8988T (cell line): Measurements from ENCODE around the gene DNAH17.

Experiments
- DNase-seq: peaks from one replicate; pipeline ENCODE4 v3.0.0; 2011

DNAH17 gene, protein sequence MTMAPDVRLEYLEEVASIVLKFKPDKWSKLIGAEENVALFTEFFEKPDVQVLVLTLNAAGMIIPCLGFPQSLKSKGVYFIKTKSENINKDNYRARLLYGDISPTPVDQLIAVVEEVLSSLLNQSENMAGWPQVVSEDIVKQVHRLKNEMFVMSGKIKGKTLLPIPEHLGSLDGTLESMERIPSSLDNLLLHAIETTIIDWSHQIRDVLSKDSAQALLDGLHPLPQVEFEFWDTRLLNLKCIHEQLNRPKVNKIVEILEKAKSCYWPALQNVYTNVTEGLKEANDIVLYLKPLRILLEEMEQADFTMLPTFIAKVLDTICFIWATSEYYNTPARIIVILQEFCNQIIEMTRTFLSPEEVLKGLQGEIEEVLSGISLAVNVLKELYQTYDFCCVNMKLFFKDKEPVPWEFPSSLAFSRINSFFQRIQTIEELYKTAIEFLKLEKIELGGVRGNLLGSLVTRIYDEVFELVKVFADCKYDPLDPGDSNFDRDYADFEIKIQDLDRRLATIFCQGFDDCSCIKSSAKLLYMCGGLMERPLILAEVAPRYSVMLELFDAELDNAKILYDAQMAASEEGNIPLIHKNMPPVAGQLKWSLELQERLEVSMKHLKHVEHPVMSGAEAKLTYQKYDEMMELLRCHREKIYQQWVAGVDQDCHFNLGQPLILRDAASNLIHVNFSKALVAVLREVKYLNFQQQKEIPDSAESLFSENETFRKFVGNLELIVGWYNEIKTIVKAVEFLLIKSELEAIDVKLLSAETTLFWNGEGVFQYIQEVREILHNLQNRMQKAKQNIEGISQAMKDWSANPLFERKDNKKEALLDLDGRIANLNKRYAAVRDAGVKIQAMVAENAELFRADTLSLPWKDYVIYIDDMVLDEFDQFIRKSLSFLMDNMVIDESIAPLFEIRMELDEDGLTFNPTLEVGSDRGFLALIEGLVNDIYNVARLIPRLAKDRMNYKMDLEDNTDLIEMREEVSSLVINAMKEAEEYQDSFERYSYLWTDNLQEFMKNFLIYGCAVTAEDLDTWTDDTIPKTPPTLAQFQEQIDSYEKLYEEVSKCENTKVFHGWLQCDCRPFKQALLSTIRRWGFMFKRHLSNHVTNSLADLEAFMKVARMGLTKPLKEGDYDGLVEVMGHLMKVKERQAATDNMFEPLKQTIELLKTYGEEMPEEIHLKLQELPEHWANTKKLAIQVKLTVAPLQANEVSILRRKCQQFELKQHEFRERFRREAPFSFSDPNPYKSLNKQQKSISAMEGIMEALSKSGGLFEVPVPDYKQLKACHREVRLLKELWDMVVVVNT (N-terminal part only)

DNA sequence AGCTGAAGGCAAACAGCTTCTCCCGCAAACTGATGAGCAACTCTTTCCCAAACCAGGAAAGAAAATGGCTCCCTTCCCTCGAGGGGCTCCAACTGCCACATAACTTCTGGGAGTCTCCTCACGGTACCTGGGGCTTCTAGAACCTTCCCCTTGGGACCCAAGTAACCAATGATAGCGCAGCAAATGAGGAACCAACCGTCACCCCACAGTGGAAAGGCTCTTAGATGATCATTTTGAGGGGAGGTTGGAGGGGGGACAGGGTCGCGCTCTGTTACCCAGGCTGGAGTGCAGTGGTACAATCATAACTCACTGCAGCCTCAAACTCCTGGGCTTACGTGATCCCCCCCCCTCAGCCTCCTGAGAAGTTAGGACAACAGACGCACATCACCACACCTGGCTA, at the start of gene DNAH17:
DNAH17 (minus strand) TSS at position 101 of the 400 bp plus-strand sequence. CDS start 2,339 bp downstream, outside the sequence.
- no peak for DNase-seq

DNA sequence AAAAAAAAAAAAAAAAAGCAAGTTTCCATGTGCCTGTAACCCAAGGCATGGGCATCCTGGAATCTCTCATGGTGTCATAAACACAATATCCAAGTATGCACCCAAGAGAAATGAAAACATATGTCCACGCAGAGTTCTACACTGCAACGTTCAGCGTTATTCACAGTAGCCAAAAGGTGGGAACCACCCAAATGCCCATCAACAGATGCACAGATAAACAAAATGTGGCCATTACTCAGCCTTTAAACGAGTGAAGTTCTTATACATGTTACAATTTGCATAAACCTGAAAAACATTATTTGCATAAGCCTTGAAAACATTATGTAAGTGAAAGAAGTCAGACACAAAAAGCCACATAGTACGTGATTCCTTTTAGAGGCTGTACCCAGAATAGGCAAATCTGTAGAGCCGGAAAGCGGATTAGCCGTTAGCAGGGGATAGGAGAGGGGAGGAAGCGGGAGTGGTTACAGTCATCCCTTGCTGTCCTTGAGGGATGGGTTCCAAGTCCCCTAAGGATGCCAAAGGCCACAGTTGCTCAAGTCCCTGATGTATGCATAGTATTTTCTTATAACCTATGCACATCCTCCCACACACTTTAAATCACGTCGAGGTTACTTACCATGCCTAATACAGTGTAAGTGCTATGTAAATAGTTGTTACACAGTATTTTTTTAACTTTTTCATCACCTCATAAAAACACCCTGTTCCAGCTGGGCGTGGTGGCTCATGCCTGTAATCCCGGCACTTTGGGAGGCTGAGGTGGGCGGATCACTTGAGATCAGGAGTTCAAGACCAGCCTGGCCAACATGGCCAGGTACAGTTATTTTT, 47.3 kb upstream of the DNAH17 start:
- no peak for DNase-seq

DNA sequence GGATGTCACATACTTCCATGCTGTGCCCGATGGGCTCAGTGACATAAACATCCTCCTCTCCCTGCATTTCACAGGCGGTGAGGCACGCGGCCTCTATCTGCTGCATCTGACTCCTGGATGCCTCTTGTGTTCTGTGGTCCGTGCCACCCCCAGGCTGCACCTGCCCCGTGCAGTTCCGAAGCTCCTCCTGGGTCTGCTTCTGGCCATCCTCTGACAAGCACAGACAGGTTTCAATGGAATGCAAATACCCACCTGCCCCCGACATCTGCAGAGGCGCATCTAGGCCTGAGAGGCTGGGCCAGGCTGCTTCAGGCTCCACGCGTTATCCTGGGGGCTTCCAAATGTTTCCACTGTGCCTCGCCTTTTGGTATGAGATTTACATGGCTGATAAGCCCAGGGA, 46.3 kb upstream of the DNAH17 start:
- no peak for DNase-seq

DNA sequence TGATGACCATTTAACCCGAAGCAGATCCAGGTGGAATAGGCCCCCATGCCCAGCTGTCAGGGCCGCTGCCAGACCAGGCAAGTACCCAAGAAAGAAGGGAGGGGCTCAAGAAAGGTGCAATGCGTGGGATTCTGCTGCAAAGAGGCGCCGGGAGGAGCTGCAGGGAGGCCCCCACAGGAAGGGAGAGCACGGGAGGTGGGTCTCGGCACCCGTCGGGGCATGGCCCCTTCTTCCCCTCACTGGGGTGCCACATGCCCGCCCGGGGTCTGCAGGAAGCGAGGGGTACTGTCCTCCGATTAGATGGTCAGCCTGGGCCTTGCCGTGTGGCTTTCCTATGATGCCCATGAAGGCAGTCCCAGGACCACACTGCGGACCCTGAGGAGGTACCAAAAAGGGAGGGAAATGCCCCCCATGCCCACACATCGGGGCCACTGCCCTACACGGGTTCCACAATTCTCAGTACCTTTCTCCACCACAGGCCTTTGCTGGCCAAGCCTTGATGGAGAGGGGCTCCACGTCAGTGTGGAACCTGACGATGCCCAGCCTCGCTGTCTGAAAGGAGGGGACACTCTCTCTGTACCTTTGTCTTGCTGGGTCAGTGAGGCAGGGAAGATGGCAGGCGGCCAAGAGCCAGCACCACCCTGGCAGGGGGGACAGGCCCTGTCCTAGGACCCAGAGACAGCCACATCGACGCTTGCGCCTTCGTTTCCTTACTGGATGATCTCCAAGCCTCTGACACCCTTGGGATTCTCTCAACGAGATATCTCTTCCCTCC, 45.5 kb upstream of the DNAH17 start:
- DNase-seq = no peak

DNA sequence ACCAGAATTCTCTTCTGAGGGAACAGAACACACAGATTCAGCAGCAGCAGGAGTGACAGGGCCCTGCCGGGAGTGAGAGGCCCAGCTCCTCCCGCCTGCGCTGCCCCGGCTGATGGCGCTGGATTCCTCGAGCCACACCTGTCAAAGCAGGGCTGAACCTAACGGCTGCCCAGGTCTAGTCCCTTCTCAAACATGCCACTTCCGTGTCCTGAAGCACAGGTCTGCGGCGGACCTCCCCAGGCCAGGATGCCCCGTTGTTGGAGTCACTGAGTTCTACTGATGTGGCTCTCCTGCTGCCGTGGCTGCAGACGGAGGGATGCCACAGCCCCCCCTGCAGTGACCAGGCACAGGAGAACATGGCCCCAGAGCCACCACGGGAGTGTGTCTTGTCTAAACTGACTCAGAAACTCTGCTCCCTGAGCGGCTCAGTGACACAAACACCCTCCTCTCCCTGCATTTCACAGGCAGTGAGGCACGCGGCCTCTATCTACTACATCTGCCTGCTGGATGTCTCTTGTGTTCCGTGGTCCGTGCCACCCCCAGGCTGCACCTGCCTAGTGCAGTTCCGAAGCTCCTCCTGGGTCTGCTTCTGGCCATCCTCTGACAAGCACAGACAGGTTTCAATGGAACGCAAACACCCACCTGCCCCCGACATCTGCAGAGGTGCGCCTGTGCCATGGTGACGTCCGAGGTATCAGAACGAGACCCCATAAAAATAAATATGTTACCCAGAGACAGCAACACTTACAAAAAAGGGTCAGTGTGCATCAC, 44.7 kb upstream of the DNAH17 start:
- no peak for DNase-seq

DNA sequence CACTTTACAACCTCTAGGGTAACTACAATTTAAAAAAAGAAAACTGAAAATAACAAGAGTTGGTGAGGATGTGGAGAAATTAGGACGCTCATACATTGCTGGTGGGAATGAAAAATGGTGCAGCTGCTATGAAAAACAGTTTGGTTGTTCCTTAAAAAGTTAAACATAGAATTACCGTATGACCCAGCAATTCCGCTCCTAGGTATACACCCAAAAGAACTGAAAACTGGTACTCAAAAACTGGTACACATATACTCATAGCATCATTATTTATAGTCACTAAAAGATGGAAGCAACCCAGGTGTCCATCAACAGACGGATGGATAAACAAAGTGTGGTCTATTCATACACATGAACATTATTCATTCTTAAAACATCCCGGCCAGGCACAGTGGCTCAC, 42.9 kb upstream of the DNAH17 start:
- no peak for DNase-seq

DNA sequence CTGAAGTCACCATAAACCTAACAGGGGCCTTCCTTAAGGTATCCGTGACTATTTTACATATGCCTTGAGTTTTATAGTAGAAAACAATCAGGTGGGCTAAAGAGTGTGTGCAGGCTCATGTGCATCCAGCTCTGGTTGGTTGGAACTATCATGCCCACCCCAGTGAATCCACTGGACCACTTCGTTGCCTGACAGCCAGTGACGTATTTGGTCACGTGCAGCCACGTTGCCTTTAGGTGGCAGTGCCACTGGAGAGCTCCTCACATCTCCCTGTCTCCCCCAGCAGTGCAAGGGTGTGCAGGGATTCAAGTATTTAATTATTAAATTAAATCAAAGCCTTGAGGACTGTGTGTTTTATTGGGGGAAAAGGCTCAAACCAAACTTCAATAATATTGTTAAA, 42.1 kb upstream of the DNAH17 start:
- no peak for DNase-seq

DNA sequence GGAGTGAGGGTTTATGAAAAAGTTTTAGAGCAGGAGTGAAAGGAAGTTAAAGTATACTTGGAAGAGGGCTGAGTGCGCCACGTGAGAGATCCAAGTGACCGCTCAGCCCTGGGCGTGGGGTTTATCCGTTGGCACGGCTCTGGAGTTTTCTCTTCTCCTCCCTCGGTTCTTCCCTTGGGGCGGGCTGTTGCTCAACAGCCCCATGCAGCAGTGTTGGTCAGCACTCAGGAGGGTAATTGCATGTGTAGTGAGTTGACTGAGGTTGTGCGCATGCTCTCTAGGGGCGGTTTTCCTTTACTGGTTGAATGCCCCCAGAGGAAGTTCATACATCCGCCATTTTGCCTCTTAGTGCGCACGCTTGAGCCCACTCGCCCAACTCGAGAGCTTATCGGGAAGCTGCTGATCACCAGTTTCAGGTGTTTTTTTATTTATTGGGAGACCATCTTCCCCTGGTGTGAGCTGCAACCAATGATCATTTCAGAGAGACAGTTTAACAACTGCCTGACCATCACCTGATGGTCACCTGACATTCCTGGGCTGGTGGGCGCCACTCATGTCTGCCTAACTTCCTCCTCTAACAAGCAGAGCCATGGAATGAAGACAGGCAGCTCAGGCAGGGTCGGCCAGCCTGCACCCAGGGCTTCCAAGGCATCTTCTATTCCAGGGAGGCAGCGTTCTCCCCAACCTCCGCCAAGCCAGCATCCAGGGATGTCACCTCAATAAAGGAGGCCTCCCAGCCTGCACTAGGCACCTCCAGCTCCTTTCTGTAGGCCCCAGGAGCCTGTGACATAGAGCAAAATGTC, 41.3 kb upstream of the DNAH17 start:
- no peak for DNase-seq

DNA sequence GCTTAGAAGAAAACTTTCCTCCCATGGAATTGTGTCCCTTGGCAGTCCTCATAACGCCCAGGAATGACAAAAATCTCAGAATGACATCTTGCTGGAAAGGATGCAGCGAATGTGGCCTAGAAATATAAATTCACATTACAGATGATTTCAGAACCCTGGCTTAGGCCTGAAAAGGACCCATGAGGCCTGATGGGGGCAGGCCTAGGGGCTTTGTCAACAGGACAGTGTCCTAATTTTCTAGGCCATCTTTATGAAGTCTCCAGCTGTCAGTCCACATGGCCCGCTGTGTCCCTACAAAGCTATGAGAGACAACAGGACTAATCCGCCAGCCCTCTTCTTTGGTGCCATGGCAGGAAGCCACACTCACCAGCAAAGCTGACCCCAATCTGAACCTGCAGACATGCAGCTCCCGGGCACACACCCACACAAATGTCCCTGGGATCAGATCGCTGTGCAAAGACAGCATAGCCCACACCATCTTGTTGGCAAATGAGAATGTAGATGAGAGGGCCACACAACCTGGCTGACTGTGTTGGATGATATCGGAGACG, 40.4 kb upstream of the DNAH17 start:
- no peak for DNase-seq

DNA sequence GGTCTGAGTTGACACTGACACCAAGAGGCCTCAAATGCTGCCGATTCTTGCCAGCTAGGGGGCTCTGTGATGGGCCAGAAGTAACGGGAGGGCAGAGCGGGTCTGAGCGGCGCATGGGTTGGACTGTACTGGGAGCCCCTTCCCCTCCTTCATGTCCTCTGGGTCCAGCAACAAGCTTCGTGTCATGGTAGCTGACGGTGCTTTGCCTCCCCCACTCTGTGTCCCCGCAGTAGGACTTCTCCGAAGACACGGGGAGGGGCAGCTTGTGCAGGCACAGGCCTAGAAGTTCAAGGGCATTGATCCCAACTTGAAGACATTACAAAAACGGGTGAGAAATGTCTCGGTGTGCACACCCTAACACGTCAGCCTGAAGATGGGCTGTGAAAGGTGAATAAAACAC, 39.8 kb upstream of the DNAH17 start:
- no peak for DNase-seq

DNA sequence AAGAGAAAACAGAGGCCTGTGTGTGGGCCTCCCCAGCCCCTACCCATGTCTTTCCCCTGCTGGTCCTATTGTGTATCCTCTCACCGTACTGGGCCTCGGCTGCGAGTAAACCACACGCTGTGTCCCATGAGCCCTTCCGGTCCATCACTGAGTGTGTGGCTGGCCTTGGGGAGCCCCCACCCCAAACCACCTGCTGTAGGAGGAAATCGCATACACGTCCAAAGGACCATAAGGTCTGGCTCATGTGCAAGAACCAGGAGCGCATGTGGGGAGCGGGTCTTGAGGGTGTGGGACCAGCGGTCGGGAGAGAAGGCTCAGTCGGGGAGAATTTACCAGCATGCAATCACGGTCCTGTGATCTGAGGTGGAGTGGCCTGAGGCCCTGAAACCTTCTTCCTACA, 38.4 kb upstream of the DNAH17 start:
- DNase-seq = no peak

DNA sequence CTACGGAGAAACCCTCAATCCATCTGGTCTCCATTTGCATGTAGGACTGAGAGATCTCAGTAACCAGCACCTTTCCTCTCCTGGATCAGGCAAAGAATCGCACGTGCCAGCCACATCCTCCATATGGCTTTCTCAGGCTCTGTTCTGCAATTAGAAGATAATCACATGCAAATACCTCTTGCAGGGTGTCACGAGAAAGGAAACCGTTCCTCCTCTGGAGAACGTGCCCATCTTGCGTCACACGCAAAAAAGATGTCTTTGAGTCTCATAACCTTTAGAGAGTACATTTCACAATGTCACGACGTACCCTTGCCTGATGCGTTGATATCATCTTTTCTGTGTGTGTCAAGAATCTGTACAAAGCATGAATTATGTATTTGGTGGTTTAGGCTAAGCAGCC, 36.2 kb upstream of the DNAH17 start:
- no peak for DNase-seq

DNA sequence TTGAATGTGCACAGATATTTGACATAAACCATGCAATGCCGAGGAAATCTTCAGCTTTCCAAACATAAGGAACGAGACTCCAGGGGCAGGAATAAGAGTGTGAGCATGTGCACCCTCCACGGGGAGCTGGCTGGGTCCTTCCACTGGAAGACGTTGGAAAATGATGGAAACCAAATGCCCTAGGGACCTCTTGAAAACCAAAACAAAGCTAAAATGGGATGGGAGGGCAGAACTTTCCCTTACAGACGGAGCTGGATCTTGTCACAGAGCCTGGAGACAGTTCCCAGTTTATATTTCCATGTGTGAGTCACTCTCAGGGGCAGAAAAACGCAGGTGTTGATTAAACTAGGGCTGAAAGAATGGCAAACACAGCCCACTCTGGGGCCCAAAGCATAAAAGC, 34.4 kb upstream of the DNAH17 start:
- no peak for DNase-seq

DNA sequence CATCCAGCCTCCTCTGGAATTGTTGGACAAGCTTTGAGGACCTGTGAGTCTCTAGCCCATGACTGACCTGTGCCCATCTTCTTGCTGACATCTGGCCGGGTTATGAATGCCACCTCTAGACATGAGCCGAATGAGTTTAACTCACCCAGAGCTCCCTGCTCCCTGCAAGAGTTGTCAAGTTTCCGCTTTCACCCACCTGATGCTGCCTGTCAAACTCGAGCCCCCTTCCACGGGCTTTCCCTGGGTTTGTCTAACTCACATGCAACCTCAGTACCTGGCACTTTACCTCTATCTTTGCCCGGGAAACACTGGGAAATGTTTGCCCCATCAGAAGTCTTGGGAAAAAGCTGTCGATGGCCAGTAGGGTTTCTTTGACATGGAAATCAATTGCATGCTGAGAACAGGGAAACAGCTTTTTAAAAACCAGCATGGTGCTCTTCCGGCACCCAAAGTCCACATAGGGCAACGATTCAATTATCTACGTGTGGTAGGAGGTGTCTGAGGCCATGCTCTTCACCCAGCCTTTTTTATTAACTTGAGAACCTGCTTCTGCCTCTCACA, 33.8 kb upstream of the DNAH17 start:
- no peak for DNase-seq

DNA sequence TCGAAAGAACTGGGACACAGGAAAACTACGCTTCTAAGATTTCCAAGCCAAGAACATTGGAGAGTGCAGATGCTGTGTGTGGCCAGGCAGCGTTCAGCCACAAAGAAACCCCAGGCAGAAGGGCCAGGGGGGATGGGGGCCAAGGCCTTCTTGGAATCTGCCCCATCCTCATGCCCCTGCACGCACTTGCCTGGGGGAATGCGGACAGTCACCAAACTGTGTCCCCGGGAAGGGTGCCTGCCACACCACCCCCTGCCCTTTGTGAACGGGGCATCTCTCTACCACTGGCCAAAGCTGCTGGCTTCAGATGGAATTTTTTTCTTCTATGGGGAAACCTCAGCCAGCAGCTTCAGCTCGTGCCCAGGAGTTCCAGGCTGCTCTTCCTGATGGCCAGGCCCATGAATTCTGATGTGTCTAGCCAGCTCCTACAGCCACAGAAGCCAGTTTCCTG, 32.0 kb upstream of the DNAH17 start:
- DNase-seq = no peak

DNA sequence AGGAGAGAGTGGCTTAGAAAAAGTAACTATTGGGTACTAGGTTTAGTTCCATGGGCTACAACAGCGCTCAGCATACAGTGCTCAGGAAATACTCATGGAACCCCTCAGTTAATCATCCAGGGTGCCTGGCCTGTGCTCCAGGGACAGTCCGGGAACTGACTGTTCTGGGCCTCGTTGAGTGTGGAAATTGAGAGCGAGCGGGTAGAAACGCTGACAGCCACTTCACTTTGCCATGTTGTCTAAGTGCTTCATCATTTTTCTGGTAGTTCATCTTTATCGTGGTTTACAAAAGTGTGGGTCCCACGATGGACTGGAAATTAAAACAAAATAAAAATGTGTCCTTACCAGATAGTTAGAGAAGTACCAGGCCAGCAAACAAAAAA, 31.6 kb upstream of the DNAH17 start:
- DNase-seq = no peak

DNA sequence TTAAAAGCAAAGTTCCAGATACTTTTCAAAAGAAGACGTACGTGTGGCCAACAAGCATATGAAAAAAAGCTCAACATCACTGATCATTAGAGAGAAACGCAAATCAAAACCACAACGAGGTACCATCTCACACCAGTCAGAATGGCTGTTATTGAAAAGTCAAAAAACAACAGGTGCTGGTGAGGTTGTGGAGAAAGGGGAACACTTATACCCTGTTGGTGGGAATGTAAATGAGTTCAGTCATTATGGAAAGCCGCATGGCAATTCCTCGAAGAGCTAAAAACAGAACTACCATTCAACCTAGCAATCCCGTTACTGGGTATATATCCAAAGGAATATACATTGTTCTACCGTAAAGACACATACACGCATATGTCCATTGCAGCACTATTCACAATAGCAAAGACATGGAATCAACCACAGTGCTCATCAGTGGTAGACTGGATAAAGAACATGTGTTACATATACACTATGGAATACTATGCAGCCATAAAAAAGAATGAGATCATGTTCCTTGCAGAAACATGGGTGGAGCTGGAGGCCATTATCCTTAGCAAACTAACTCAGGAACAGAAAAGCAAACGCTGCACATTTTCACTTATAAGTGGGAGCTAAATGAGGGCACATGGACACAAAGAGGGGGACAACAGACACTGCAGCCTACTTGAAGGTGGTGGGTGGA, 31.1 kb upstream of the DNAH17 start:
- no peak for DNase-seq

DNA sequence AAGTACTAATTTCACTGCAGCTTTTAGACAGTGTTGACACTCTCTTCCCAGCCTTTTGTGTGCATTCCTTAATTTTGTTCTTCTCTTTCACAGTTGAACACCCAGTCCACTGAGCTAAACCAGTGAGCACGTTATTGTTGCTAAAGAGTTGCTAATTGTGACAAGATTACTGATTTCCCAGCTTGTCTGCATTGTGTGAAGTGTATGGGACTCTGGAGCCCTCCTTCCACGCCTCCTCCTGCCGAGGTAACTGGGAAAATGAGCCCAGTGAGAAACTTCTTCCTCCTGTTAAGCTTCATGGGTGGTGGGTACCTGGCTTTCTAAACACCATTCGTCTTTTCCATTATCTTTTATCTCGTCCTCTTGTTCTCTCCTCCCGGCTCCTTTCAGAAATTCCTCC, 29.8 kb upstream of the DNAH17 start:
- no peak for DNase-seq

DNA sequence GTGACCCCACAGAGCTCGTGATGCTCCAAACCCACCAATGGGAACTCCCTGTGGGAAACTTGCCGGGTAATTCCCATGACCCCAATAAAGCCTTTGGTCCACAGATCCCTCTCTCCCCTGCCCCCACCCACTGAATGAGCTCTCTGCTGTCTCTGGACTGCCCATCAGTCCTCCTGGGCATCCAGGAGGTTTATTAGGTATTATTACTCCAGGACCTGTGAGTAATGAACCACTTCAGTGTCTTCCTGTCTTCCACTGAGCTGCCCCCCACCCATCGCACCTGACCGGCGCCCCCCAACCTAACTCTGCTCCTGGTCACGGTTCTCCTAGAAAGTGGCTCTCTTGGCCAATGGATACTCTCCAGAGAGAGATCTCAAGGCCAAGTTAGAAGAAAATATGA, 28.7 kb upstream of the DNAH17 start:
- no peak for DNase-seq
